Testis (tissue), 3 donors: ENCODE measurements around the gene HSD17B8. TPM values are rescaled to one million over a fixed set of nuclear protein-coding genes. Genes with fewer than 3 reads are reported as not detected.

ENCODE experiments used
- DNase-seq: peaks from one replicate; pipeline ENCODE4 v3.0.0-alpha.2; 2019
- H3K27ac ChIP-seq, 2 donors: fragments of 200-600 bp; sonication (generic); one replicate each; pipeline ENCODE4 v1.5.1; 2019
- H3K27me3 ChIP-seq: fragments of 200-600 bp; sonication (generic); one replicate; pipeline ENCODE4 v1.5.1; 2019
- H3K36me3 ChIP-seq: fragments of 200-600 bp; sonication (generic); one replicate; pipeline ENCODE4 v1.5.1; 2017; ENCODE audit warnings: low read depth; ENCODE audit errors: missing control alignments
- H3K4me1 ChIP-seq: fragments of 200-600 bp; sonication (generic); one replicate; pipeline ENCODE4 v1.5.1; 2019
- H3K4me3 ChIP-seq, 2 donors: fragments of 200-600 bp; sonication (generic); one replicate each; pipeline ENCODE4 v1.5.1; 2017 to 2019
- H3K9me3 ChIP-seq: fragments of 200-600 bp; sonication (generic); one replicate; pipeline ENCODE4 v1.5.1; 2017
- CTCF ChIP-seq, 3 experiments: fragments of 450-650 bp in 2 of 3; fragments of 200-600 bp in 1 of 3; sonication (generic) in 1 of 3; IDR thresholded peaks; one replicate each; pipeline ENCODE4 v1.5.1; 2016 to 2019; ENCODE audit warnings: antibody characterized with exemption in 3 of 3, mild to moderate bottlenecking in 2 of 3, moderate library complexity in 1 of 3
- POLR2A ChIP-seq: fragments of 450-650 bp; IDR thresholded peaks from one replicate; pipeline ENCODE4 v1.6.1; 2017; ENCODE audit warnings: antibody characterized with exemption, mild to moderate bottlenecking, moderate library complexity
- WGBS, 2 donors: methylation state at CpG; one replicate each; pipeline ENCODE4 v1.1.5; 2018; 5-methylcytosine and 5-hydroxymethylcytosine counted together
- intact Hi-C: fragments of 100-400 bp; cut with DNase I; formaldehyde crosslinking; loops from one replicate; pipeline ENCODE4 v1.15.1; 2023; ENCODE audit warnings: low total_unique reads
- polyA plus RNA-seq: library from polyadenylated mRNA; stranded (reverse); fragments of 350-450 nt; fragmentation: Illumina TruSeq; extraction: RNeasy Lipid Tissue Mini Kit (QIAGEN cat#74804); gene quantifications from one replicate; pipeline ENCODE4 v1.2.3, GENCODE V29; 2014; ENCODE audit warnings: low read depth, low replicate concordance; ENCODE audit not compliant: insufficient read depth
- total RNA-seq, 2 donors: library from RNA; depleted of rRNA; stranded (reverse); fragments of >200 nt; gene quantifications; one replicate each; pipeline ENCODE4 v1.2.3, GENCODE V29; 2016

The HSD17B8 gene
- total and polyA plus RNA-seq, 3 donors from 2014 or later: 11.2 to 26.3 (median 25.4) TPM

- no peaks in the 10 kb centered on the region for H3K27me3 ChIP-seq
- H3K9me3 ChIP-seq: no peaks in the 10 kb centered on the region
- H3K27ac ChIP-seq: no peak overlapping the region
- no peak overlapping the region for H3K4me3 ChIP-seq
- DNase-seq: no peak
- H3K4me1 ChIP-seq: no peaks in the 10 kb centered on the region
- intact Hi-C loops: no loop called here
- no peak for TF ChIP-seq CTCF (IDR thresholded peaks at IDR 0.05)
- TF ChIP-seq POLR2A: no peak
- H3K36me3 ChIP-seq: no peaks in the 10 kb centered on the region
- WGBS, 2 donors: 68 to 77% methylated on average over 4 to 9 of the region's 9 CpGs
These were observed 19.3 kb upstream of the HSD17B8 start for GRCh38 chr6:33185190-33185589.

- DNase-seq: no peak
- Histone ChIP-seq H3K27me3 (no peaks in the 10 kb centered on the region), H3K4me3 (no peak overlapping the region), H3K36me3 (no peaks in the 10 kb centered on the region), H3K4me1 (no peaks in the 10 kb centered on the region), H3K9me3 (no peaks in the 10 kb centered on the region), H3K27ac (no peak overlapping the region)
- intact Hi-C loops: no loop called here
- TF ChIP-seq CTCF (IDR thresholded peaks at IDR 0.05): no peak
- no peak for TF ChIP-seq POLR2A
- WGBS, 2 donors: 83 to 91% methylated on average over 4 of the region's 4 CpGs
These were observed 18.7 kb upstream of the HSD17B8 start for GRCh38 chr6:33185654-33186187.

GRCh38 chr6:33187809-33188208 is 16.6 kb upstream of the HSD17B8 start:
- TF ChIP-seq POLR2A (no peak), CTCF (IDR thresholded peaks at IDR 0.05) (no peak)
- Histone ChIP-seq H3K4me1 (peaks cover 11% of the 10 kb centered on the region), H3K4me3 (no peak overlapping the region), H3K27ac (no peak overlapping the region), H3K9me3 (no peaks in the 10 kb centered on the region), H3K27me3 (no peaks in the 10 kb centered on the region), H3K36me3 (no peaks in the 10 kb centered on the region)
- 88 to 98% methylated on average over 1 of the region's 1 CpG for WGBS, 2 donors
- no peak for DNase-seq
- intact Hi-C loops: no loop called here

GRCh38 chr6:33189164-33189563 is 15.3 kb upstream of the HSD17B8 start:
- intact Hi-C loops: no loop called here
- no peak for DNase-seq
- WGBS, 2 donors: 92 to 93% methylated on average over 8 of the region's 8 CpGs
- peaks cover 12% of the 10 kb centered on the region for H3K4me1 ChIP-seq
- TF ChIP-seq POLR2A (no peak), CTCF (IDR thresholded peaks at IDR 0.05) (no peak)
- H3K27me3 ChIP-seq: no peaks in the 10 kb centered on the region
- H3K27ac ChIP-seq: no peak overlapping the region
- no peaks in the 10 kb centered on the region for H3K36me3 ChIP-seq
- no peaks in the 10 kb centered on the region for H3K9me3 ChIP-seq
- H3K4me3 ChIP-seq: no peak overlapping the region
